BJ (cell line): ENCODE results near the gene GGACT. TPM values are rescaled to one million over a fixed set of nuclear protein-coding genes. Genes with fewer than 3 reads are reported as not detected.
A peak's percentile ranks its signal among the peaks of the same experiment; 100 is the strongest.
"Not testable (repeated sequence)": the region's sequence is repeated elsewhere in the genome, so short reads cannot be mapped to it uniquely, and the experiment has no call there.

Experiments used
- CTCF ChIA-PET: fragments of 350-600 bp; formaldehyde crosslinking; extraction: SDS; loops from one replicate; lab custom pipeline; 2021; ENCODE audit warnings: antibody characterized with exemption, inconsistent platforms; lab: Yijun Ruan, JAX
- POLR2A ChIA-PET: fragments of 300-600 bp; sonication (Branson Sonifier 250); formaldehyde crosslinking; extraction: SDS; loops from one replicate; lab custom pipeline; 2021; ENCODE audit warnings: antibody characterized with exemption; lab: Charles Lee
- DNase-seq: peaks from one replicate; pipeline ENCODE4 v3.0.0-alpha.2; 2011; ENCODE audit warnings: low read depth
- H3K27me3 ChIP-seq: 2 replicates; pipeline ENCODE4 v1.6.0; 2011; ENCODE audit warnings: low read length; ENCODE audit not compliant: control insufficient read depth, insufficient read depth
- H3K36me3 ChIP-seq: 2 replicates; pipeline ENCODE4 v1.5.1; 2011; ENCODE audit warnings: low read length; ENCODE audit not compliant: control insufficient read depth, insufficient read depth
- H3K4me3 ChIP-seq: 2 replicates; pipeline ENCODE4 v1.5.1; 2011; ENCODE audit warnings: low read depth, mild to moderate bottlenecking, control low read depth, low read length
- CTCF ChIP-seq: IDR thresholded peaks from 2 replicates; pipeline ENCODE4 v1.5.1; 2011; ENCODE audit warnings: low read depth, mild to moderate bottlenecking, control low read depth, inconsistent platforms, low read length, moderate library complexity; ENCODE audit not compliant: insufficient read depth
- polyA plus RNA-seq: library from polyadenylated mRNA; depleted of rRNA; stranded (reverse); fragments of >200 nt; gene quantifications from 2 replicates; pipeline ENCODE4 v1.2.3, GENCODE V29; 2011

The GGACT gene
- polyA plus RNA-seq, 1 experiment: 7.0 TPM

GRCh38 chr13:100581504-100581903, 7.1 kb downstream of the GGACT start:
- H3K36me3 ChIP-seq: no peaks in the 10 kb centered on the region

GRCh38 chr13:100581030-100581429, 7.6 kb downstream of the GGACT start:
- ChIA-PET POLR2A (no interaction called here), CTCF (no interaction called here)
- H3K36me3 ChIP-seq: no peaks in the 10 kb centered on the region
- no peak for DNase-seq
- H3K4me3 ChIP-seq: no peak overlapping the region
- TF ChIP-seq CTCF: no peak
- H3K27me3 ChIP-seq: no peaks in the 10 kb centered on the region

More at GRCh38 chr13:100581504-100581903, 7.1 kb downstream of the GGACT start:
- no peaks in the 10 kb centered on the region for H3K27me3 ChIP-seq
- CTCF ChIA-PET: interaction anchor here (1.0 to 2.1 kb wide), 2 partner anchors 8 to 9 kb away, joined by 3 to 10 read pairs; no protein-coding TSS in a partner anchor
- POLR2A ChIA-PET: no interaction called here
- H3K4me3 ChIP-seq: no peak overlapping the region
- TF ChIP-seq CTCF: no peak
- no peak for DNase-seq

GRCh38 chr13:100580045-100580444, 8.5 kb downstream of the GGACT start:
- CTCF ChIA-PET: interaction anchor here (1.4 kb wide), 1 partner anchor 9 kb away, joined by 4 read pairs; no protein-coding TSS in a partner anchor

DNA sequence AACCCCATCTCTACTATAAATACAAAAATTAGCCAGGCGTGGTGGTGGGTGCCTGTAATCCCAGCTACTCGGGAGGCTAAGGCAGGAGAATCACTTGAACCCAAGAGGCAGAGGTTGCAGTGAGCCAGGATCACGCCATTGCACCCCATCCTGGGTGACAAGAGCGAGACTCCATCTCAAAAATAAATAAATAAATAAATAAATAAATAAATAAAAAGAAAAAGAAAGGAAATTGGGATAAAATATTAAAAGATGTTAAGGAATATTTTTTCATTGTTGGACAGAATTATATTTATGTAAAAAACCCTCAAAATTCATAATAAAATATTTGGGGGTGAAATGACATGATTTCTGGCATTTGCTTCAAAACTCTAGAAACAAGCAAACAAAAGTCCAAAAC, 11.3 kb downstream of the GGACT start:
- POLR2A ChIA-PET, H3K27me3 ChIP-seq, H3K4me3 ChIP-seq: not testable (repeated sequence)

More at GRCh38 chr13:100580045-100580444, 8.5 kb downstream of the GGACT start:
- no peak overlapping the region for H3K4me3 ChIP-seq
- no peaks in the 10 kb centered on the region for H3K27me3 ChIP-seq
- POLR2A ChIA-PET: no interaction called here
- DNase-seq: no peak
- TF ChIP-seq CTCF: no peak
- no peaks in the 10 kb centered on the region for H3K36me3 ChIP-seq

GRCh38 chr13:100573121-100573520, 15.5 kb downstream of the GGACT start:
- no peak overlapping the region for H3K4me3 ChIP-seq

More for the DNA sequence above, 11.3 kb downstream of the GGACT start:
- DNase-seq, H3K36me3 ChIP-seq, CTCF ChIA-PET: not testable (repeated sequence)

More at GRCh38 chr13:100573121-100573520, 15.5 kb downstream of the GGACT start:
- POLR2A ChIA-PET: no interaction called here
- H3K36me3 ChIP-seq: no peaks in the 10 kb centered on the region
- CTCF ChIA-PET: interaction anchor here (0.6 to 4.6 kb wide), 18 partner anchors 9 to 1199 kb away, joined by 3 to 35 read pairs (median 4); partner anchors contain the start of gene GGACT
- peak; percentile 85 for TF ChIP-seq CTCF
- H3K27me3 ChIP-seq: no peaks in the 10 kb centered on the region
- DNase-seq: no peak
